HEK293 (cell line): ENCODE measurements around the gene MPZL3.

Experiments
- CTCF ChIA-PET: fragments of 350-600 bp; formaldehyde crosslinking; extraction: SDS; loops from one replicate; lab custom pipeline; 2021; ENCODE audit warnings: antibody characterized with exemption; lab: Yijun Ruan, JAX
- POLR2A ChIA-PET: fragments of 300-600 bp; formaldehyde crosslinking; extraction: SDS; loops from one replicate; lab custom pipeline; 2020; ENCODE audit warnings: antibody characterized with exemption, inconsistent platforms; lab: Yijun Ruan, JAX
- H3K27ac ChIP-seq: fragments of 200-500 bp; sonication (Bioruptor generic); 2 replicates; pipeline ENCODE4 v1.5.1; 2014; ENCODE audit warnings: low read depth, low read length, control low read depth, inconsistent platforms; ENCODE audit errors: extremely low read depth
- H3K36me3 ChIP-seq, 2 experiments: fragments of 200-500 bp in 1 of 2; sonication (Bioruptor generic) in 1 of 2; 1 replicate in 1 of 2; 2 replicates in 1 of 2; pipeline ENCODE4 v1.5.1; 2014 to 2017; ENCODE audit warnings: inconsistent platforms in 2 of 2, low read length in 2 of 2; ENCODE audit not compliant: control insufficient read depth in 2 of 2, insufficient read depth in 1 of 2
- H3K4me1 ChIP-seq: fragments of 200-500 bp; sonication (Bioruptor generic); 2 replicates; pipeline ENCODE4 v1.5.1; 2014; ENCODE audit warnings: mild to moderate bottlenecking, low read length, inconsistent platforms; ENCODE audit not compliant: control insufficient read depth, insufficient read depth
- H3K4me3 ChIP-seq: 2 replicates; pipeline ENCODE4 v1.5.1; 2011; ENCODE audit warnings: low read depth, mild to moderate bottlenecking, control low read depth, low read length, moderate library complexity
- H3K9me3 ChIP-seq: fragments of 200-500 bp; sonication (Bioruptor generic); 2 replicates; pipeline ENCODE4 v1.5.1; 2014; ENCODE audit warnings: low read depth, low read length, inconsistent platforms; ENCODE audit not compliant: control insufficient read depth, insufficient read depth
- BCL6B ChIP-seq: fragments of 450-650 bp; formaldehyde crosslinking; IDR thresholded peaks from 2 replicates; pipeline ENCODE4 v1.5.1; 2017; ENCODE audit warnings: missing biosample characterization, missing genetic modification characterization
- FEZF1 ChIP-seq: fragments of 450-650 bp; formaldehyde crosslinking; IDR thresholded peaks from 2 replicates; pipeline ENCODE4 v1.5.1; 2016; ENCODE audit warnings: missing biosample characterization, missing genetic modification characterization
- PRDM2 ChIP-seq: fragments of 450-650 bp; formaldehyde crosslinking; IDR thresholded peaks from 2 replicates; pipeline ENCODE4 v1.5.1; 2016; ENCODE audit warnings: missing biosample characterization, missing genetic modification characterization, borderline replicate concordance
- PRDM4 ChIP-seq: fragments of 450-650 bp; formaldehyde crosslinking; IDR thresholded peaks from 2 replicates; pipeline ENCODE4 v1.5.1; 2017; ENCODE audit warnings: missing biosample characterization, missing genetic modification characterization
- SP2 ChIP-seq: fragments of 450-650 bp; formaldehyde crosslinking; IDR thresholded peaks from 2 replicates; pipeline ENCODE4 v1.5.1; 2016; ENCODE audit warnings: missing biosample characterization, missing genetic modification characterization
- TSHZ1 ChIP-seq: fragments of 450-650 bp; formaldehyde crosslinking; IDR thresholded peaks from 2 replicates; pipeline ENCODE4 v1.5.1; 2016; ENCODE audit warnings: missing biosample characterization, missing genetic modification characterization, borderline replicate concordance
- WT1 ChIP-seq: fragments of 450-650 bp; formaldehyde crosslinking; IDR thresholded peaks from 2 replicates; pipeline ENCODE4 v1.5.1; 2016; ENCODE audit warnings: missing biosample characterization, missing genetic modification characterization
- ZBTB44 ChIP-seq: fragments of 450-650 bp; IDR thresholded peaks from 2 replicates; pipeline ENCODE4 v1.5.1; 2018; ENCODE audit warnings: missing biosample characterization, mild to moderate bottlenecking, missing genetic modification characterization
- ZFHX2 ChIP-seq: fragments of 450-650 bp; formaldehyde crosslinking; conservative IDR thresholded peaks from 2 replicates; pipeline ENCODE4 v1.5.1; 2016; ENCODE audit warnings: missing biosample characterization, missing genetic modification characterization
- ZNF121 ChIP-seq: fragments of 450-650 bp; formaldehyde crosslinking; IDR thresholded peaks from 2 replicates; pipeline ENCODE4 v1.5.1; 2016; ENCODE audit warnings: missing biosample characterization, missing genetic modification characterization
- ZNF398 ChIP-seq: fragments of 450-650 bp; formaldehyde crosslinking; IDR thresholded peaks from 2 replicates; pipeline ENCODE4 v1.5.1; 2017; ENCODE audit warnings: missing biosample characterization, missing genetic modification characterization
- ZNF488 ChIP-seq: fragments of 450-650 bp; formaldehyde crosslinking; IDR thresholded peaks from 2 replicates; pipeline ENCODE4 v1.5.1; 2016; ENCODE audit warnings: missing biosample characterization, missing genetic modification characterization
- ZNF692 ChIP-seq: fragments of 450-650 bp; formaldehyde crosslinking; IDR thresholded peaks from 2 replicates; pipeline ENCODE4 v1.5.1; 2016; ENCODE audit warnings: missing biosample characterization, missing genetic modification characterization
- ZNF701 ChIP-seq: fragments of 450-650 bp; formaldehyde crosslinking; IDR thresholded peaks from 2 replicates; pipeline ENCODE4 v1.5.1; 2016; ENCODE audit warnings: missing biosample characterization, missing genetic modification characterization
- ZNF791 ChIP-seq: fragments of 450-650 bp; formaldehyde crosslinking; IDR thresholded peaks from 2 replicates; pipeline ENCODE4 v1.5.1; 2016; ENCODE audit warnings: missing biosample characterization, missing genetic modification characterization
- ZNF843 ChIP-seq: fragments of 450-650 bp; formaldehyde crosslinking; IDR thresholded peaks from 2 replicates; pipeline ENCODE4 v1.5.1; 2016; ENCODE audit warnings: missing biosample characterization, missing genetic modification characterization
- ZSCAN23 ChIP-seq: fragments of 450-650 bp; formaldehyde crosslinking; IDR thresholded peaks from 2 replicates; pipeline ENCODE4 v1.5.1; 2016; ENCODE audit warnings: missing biosample characterization, missing genetic modification characterization

MPZL3 gene

GRCh38 chr11:118295815-118296454, 43.8 kb upstream of the MPZL3 start:
- H3K9me3 ChIP-seq: no peaks in the 10 kb centered on the region
- H3K27ac ChIP-seq: no peak overlapping the region
- POLR2A ChIA-PET: interaction anchor here (1.3 kb wide), 1 partner anchor 44 kb away, joined by 3 read pairs; the partner anchor contains the start of gene MPZL3
- no peaks in the 10 kb centered on the region for H3K36me3 ChIP-seq
- CTCF ChIA-PET: interaction anchor here (0.6 to 1.9 kb wide), 29 partner anchors 8 to 489 kb away, joined by 3 to 9 read pairs (median 4); partner anchors contain the start of genes CD3E and MPZL3
- no peaks in the 10 kb centered on the region for H3K4me1 ChIP-seq
- no peak overlapping the region for H3K4me3 ChIP-seq
- TF ChIP-seq ZBTB44 (tag by site-specific recombination) (no peak), ZNF398 (tag by site-specific recombination) (no peak), ZNF701 (tag by site-specific recombination) (no peak), PRDM4 (tag by site-specific recombination) (no peak), ZFHX2 (tag by site-specific recombination) (no peak), ZNF488 (tag by site-specific recombination) (no peak), ZSCAN23 (tag by site-specific recombination) (no peak), FEZF1 (no peak), WT1 (tag by site-specific recombination) (no peak), PRDM2 (tag by site-specific recombination) (no peak), TSHZ1 (tag by site-specific recombination) (no peak), ZNF791 (tag by site-specific recombination) (no peak), ZNF843 (tag by site-specific recombination) (no peak), BCL6B (no peak), SP2 (tag by site-specific recombination) (no peak), ZNF692 (tag by site-specific recombination) (no peak), ZNF121 (tag by site-specific recombination) (no peak)
